CD4-positive, alpha-beta T cell (primary cell): ENCODE results near the gene C22orf31. TPM values are rescaled to one million over a fixed set of nuclear protein-coding genes. Genes with fewer than 3 reads are reported as not detected.

Source experiments
- ATAC-seq: fragments of 200-7000 bp; cut with Tn5 transposase; one replicate; pipeline ENCODE4 v1.10.0; 2022; ENCODE audit warnings: mild to moderate bottlenecking; ENCODE audit not compliant: poor library complexity
- CTCF ChIA-PET: fragments of 350-600 bp; sonication (Branson Sonifier 250); formaldehyde crosslinking; loops from one replicate; lab custom pipeline; 2021; ENCODE audit warnings: antibody characterized with exemption, inconsistent platforms; lab: Charles Lee
- POLR2A ChIA-PET: fragments of 350-600 bp; sonication (Branson Sonifier 250); formaldehyde crosslinking; loops from one replicate; lab custom pipeline; 2021; ENCODE audit warnings: antibody characterized with exemption, inconsistent platforms; lab: Charles Lee
- DNase-seq, 14 experiments: peaks; one replicate each; pipeline ENCODE4 v3.0.0-alpha.2; 2013 to 2020; ENCODE audit warnings: mixed read lengths in 2 of 14
- H3K27ac ChIP-seq, 2 donors: one replicate each; pipeline versions ENCODE4 v1.5.1 to v1.7.0; 2013; ENCODE audit warnings: low read length in 2 of 2, low read depth in 1 of 2, mild to moderate bottlenecking in 1 of 2
- H3K27me3 ChIP-seq, 2 experiments: 1 replicate in 1 of 2; 2 replicates in 1 of 2; pipeline versions ENCODE4 v1.6.1 to v1.7.0; 2013; ENCODE audit warnings: low read length in 2 of 2, control low read depth in 1 of 2, mild to moderate bottlenecking in 1 of 2, moderate library complexity in 1 of 2; ENCODE audit not compliant: insufficient read depth in 2 of 2, control insufficient read depth in 1 of 2
- H3K36me3 ChIP-seq: one replicate; pipeline ENCODE4 v1.6.1; 2013; ENCODE audit warnings: low read length, control low read depth; ENCODE audit not compliant: insufficient read depth
- H3K4me1 ChIP-seq: one replicate; pipeline ENCODE4 v1.6.1; 2013; ENCODE audit warnings: low read length, control low read depth; ENCODE audit not compliant: insufficient read depth
- H3K4me3 ChIP-seq: one replicate; pipeline ENCODE4 v1.5.1; 2013; ENCODE audit warnings: mild to moderate bottlenecking, low read length, moderate library complexity
- H3K9me3 ChIP-seq, 2 experiments: 1 replicate in 1 of 2; 2 replicates in 1 of 2; pipeline versions ENCODE4 v1.6.1 to v1.7.0; 2013; ENCODE audit warnings: low read length in 2 of 2, mild to moderate bottlenecking in 2 of 2, control low read depth in 1 of 2, moderate library complexity in 1 of 2; ENCODE audit not compliant: control insufficient read depth in 1 of 2, insufficient read depth in 1 of 2
- H3K27ac Mint-ChIP-seq: one replicate; pipeline ENCODE4 v1.8.0; 2020; ENCODE audit warnings: mixed read lengths
- H3K27me3 Mint-ChIP-seq: one replicate; pipeline ENCODE4 v1.8.0; 2021; ENCODE audit warnings: mixed read lengths
- H3K36me3 Mint-ChIP-seq: one replicate; pipeline ENCODE4 v1.8.0; 2021; ENCODE audit warnings: low read depth, mixed read lengths
- H3K4me1 Mint-ChIP-seq: one replicate; pipeline ENCODE4 v1.8.0; 2021; ENCODE audit warnings: low read depth, mixed read lengths
- H3K4me3 Mint-ChIP-seq: one replicate; pipeline ENCODE4 v1.8.0; 2020; ENCODE audit warnings: mild to moderate bottlenecking, mixed read lengths
- H3K9me3 Mint-ChIP-seq: one replicate; pipeline ENCODE4 v1.8.0; 2020; ENCODE audit warnings: mixed read lengths
- intact Hi-C, 2 experiments: fragments of 100-400 bp; cut with DNase I in 1 of 2; cut with micrococcal nuclease in 1 of 2; formaldehyde crosslinking; loops; one replicate each; pipeline versions ENCODE4 v1.15.1 to v1.9.0; 2023 to 2025; cut with DNase I, micrococcal nuclease
- total RNA-seq, 174 experiments: library from RNA in 2 of 174; stranded (reverse) in 2 of 174; gene quantifications; one replicate each; pipeline ENCODE4 v1.2.3 and lab custom pipeline; 2021 to 2026
- TF ChIP-seq, protein P1 (sequence below): fragments of 200-600 bp; IDR thresholded peaks from one replicate; pipeline ENCODE4 v1.8.0; 2022; ENCODE audit warnings: antibody characterized with exemption, mild to moderate bottlenecking

Gene C22orf31
- total RNA-seq, 2 experiments from 2014 or later = not detected

DNA sequence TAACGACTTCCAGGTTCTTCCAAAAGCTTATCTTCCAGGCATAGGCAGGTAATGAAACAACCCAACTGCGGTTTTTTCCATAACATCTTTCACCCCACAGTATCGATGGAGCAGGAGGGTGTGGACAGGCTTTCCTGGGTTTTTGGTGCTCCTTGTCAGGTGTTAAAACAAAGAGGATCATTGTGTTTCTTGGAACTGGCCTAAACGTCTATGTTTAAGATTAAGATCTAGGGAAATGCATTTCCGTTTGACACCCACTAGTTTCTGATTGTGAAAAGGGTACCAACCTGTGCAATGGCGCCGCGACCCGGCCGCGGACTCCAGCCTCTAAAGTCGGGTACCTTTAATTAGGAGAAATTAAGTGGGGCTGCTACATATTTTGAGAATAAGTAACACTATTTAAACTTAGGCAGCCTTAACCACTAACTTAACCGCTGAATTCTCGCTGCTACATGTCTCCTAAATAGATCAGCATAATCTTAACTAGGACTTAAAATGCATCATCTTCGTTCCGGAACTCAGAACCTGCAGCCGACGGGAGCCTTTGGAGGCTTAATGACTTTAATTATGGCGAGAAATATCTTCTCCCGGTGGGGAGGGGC lies 31.5 kb downstream of the C22orf31 start:
- DNase-seq (peak in 1 of 14 experiments; percentile 21), ATAC-seq (no peak)
- Mint-ChIP-seq H3K27me3 (peaks cover 61% of the 10 kb centered on the region), H3K27ac (no peak overlapping the region), H3K9me3 (no peaks in the 10 kb centered on the region), H3K4me3 (peak overlapping the region; percentile 45), H3K36me3 (no peaks in the 10 kb centered on the region), H3K4me1 (peaks cover 14% of the 10 kb centered on the region)
- intact Hi-C loops = no loop called here
- Histone ChIP-seq H3K4me1 (peaks cover 13% of the 10 kb centered on the region), H3K9me3 (peaks cover 0 to 7% of the 10 kb centered on the region in 2 experiments), H3K27ac (no peak overlapping the region), H3K27me3 (peaks cover 32 to 39% of the 10 kb centered on the region in 2 experiments), H3K36me3 (no peaks in the 10 kb centered on the region), H3K4me3 (peak overlapping the region; percentile 9)
- POLR2A ChIA-PET = no interaction called here
- TF ChIP-seq, protein P1, sequence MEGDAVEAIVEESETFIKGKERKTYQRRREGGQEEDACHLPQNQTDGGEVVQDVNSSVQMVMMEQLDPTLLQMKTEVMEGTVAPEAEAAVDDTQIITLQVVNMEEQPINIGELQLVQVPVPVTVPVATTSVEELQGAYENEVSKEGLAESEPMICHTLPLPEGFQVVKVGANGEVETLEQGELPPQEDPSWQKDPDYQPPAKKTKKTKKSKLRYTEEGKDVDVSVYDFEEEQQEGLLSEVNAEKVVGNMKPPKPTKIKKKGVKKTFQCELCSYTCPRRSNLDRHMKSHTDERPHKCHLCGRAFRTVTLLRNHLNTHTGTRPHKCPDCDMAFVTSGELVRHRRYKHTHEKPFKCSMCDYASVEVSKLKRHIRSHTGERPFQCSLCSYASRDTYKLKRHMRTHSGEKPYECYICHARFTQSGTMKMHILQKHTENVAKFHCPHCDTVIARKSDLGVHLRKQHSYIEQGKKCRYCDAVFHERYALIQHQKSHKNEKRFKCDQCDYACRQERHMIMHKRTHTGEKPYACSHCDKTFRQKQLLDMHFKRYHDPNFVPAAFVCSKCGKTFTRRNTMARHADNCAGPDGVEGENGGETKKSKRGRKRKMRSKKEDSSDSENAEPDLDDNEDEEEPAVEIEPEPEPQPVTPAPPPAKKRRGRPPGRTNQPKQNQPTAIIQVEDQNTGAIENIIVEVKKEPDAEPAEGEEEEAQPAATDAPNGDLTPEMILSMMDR = no peak
- CTCF ChIA-PET = no interaction called here

DNA sequence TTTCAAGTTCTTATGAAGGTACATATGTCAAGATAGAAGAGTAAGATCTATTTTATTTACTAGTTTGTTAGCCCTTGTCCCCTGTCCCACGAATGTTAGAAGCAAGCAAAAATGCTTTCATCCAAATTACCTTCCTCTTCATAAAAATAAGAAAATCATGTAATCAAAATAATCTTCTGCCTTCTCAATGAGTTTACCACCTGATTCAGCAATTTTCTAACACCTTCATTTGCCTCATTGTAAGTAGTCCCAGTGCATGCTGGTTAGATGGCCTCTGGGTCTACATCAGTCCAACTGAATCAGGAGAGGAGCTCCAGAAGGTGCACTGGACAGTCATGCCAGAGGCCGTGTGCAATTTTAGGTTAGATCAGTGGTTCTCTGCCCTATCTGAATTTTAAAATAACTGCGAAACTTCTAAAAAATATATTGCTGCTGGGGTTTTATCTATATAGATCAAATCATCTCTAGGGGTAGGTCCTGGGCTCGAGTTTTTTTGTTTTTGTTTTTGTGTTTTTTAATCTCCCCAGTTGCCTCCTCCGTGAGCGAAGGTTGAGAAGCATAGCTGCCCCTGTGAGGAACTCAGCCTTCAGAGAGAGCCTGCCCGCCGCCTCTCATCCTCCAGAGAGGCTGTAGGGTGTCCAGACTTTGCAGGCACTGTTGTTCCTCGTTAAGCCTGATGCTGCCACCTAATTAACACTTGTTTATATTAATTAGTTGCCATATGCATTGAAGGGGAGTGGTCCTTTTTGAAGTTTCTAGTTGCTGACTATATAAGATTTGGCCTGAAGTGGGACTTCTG lies 32.2 kb downstream of the C22orf31 start:
- H3K4me1 Mint-ChIP-seq = peaks cover 14% of the 10 kb centered on the region
- no peaks in the 10 kb centered on the region for H3K36me3 Mint-ChIP-seq
- peaks cover 57% of the 10 kb centered on the region for H3K27me3 Mint-ChIP-seq
- intact Hi-C loops = no loop called here
- Histone ChIP-seq H3K4me1 (peaks cover 13% of the 10 kb centered on the region), H3K27ac (no peak overlapping the region), H3K36me3 (no peaks in the 10 kb centered on the region), H3K9me3 (peaks cover 0 to 7% of the 10 kb centered on the region in 2 experiments), H3K27me3 (peaks cover 32 to 39% of the 10 kb centered on the region in 2 experiments), H3K4me3 (no peak overlapping the region)
- ChIA-PET CTCF (interaction anchor here (1.7 kb wide), 1 partner anchor 174 kb away, joined by 4 read pairs; no protein-coding TSS in a partner anchor), POLR2A (no interaction called here)
- no peaks in the 10 kb centered on the region for H3K9me3 Mint-ChIP-seq
- H3K27ac Mint-ChIP-seq = no peak overlapping the region
- H3K4me3 Mint-ChIP-seq = no peak overlapping the region
- TF ChIP-seq, protein P1 = no peak
- no peak for DNase-seq
- no peak for ATAC-seq

DNA sequence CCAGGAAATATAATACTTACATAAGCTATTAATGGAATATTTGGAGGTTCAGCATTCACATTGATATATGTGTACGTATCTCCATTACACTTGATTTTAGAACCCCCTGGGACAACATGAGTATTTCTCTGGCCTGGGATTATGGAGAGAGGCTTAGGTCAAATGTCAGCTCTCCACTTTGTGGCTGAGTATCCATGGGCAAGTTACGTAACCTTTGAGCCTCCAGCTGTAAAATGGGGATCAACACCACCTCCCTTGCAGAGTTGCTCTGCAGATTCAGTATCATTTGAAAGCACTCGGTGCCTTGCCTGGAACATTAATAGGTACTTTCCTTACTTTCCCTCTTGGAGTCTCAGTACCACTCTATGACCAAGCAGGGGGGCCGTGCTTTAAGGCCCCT lies 33.2 kb downstream of the C22orf31 start:
- Histone ChIP-seq H3K4me3 (no peak overlapping the region), H3K4me1 (peaks cover 13% of the 10 kb centered on the region), H3K27ac (no peak overlapping the region), H3K9me3 (peaks cover 0 to 7% of the 10 kb centered on the region in 2 experiments), H3K27me3 (peaks cover 32 to 38% of the 10 kb centered on the region in 2 experiments), H3K36me3 (no peaks in the 10 kb centered on the region)
- Mint-ChIP-seq H3K27ac (no peak overlapping the region), H3K36me3 (no peaks in the 10 kb centered on the region), H3K4me1 (peaks cover 14% of the 10 kb centered on the region), H3K27me3 (peaks cover 50% of the 10 kb centered on the region), H3K4me3 (no peak overlapping the region), H3K9me3 (no peaks in the 10 kb centered on the region)
- intact Hi-C loops = no loop called here
- ATAC-seq = no peak
- ChIA-PET POLR2A (no interaction called here), CTCF (interaction anchor here (1.4 to 1.7 kb wide), 2 partner anchors 12 to 173 kb away, joined by 3 to 4 read pairs; no protein-coding TSS in a partner anchor)
- DNase-seq = no peak
- TF ChIP-seq, protein P1 = no peak
